ENCODE measurements around the gene CCDC136. TPM values are rescaled to one million over a fixed set of nuclear protein-coding genes. Genes with fewer than 3 reads are reported as not detected.

Gene CCDC136
- polyA plus RNA-seq, 1 donor, result 11.3 TPM

GRCh38 chr7:128865996-128866877 is 74.5 kb downstream of the CCDC136 start:
- no peaks in the 10 kb centered on the region for H3K9me3 ChIP-seq (ENCODE audit: control insufficient read depth, low read depth, low read length)
- H3K36me3 ChIP-seq (ENCODE audit: control insufficient read depth, insufficient read depth, low read length), result peaks cover 19% of the 10 kb centered on the region
- H3K27ac ChIP-seq (ENCODE audit: low read length), result no peak overlapping the region
- no peak overlapping the region for H3K4me3 ChIP-seq (ENCODE audit: low read length)
- no CpG with 5 or more reads among the region's 27 CpGs for WGBS (ENCODE audit: insufficient coverage, low lambda C conversion rate)
- H3K27me3 ChIP-seq (ENCODE audit: control insufficient read depth, insufficient read depth, low read length), result peaks cover 8% of the 10 kb centered on the region
- peaks cover 31% of the 10 kb centered on the region for H3K4me1 ChIP-seq (ENCODE audit: control insufficient read depth, insufficient read depth, low read length)
- no peak for DNase-seq

- Histone ChIP-seq H3K9me3 (ENCODE audit: control insufficient read depth, low read depth, low read length) (no peaks in the 10 kb centered on the region), H3K36me3 (ENCODE audit: control insufficient read depth, insufficient read depth, low read length) (peaks cover 19% of the 10 kb centered on the region), H3K27ac (ENCODE audit: low read length) (no peak overlapping the region), H3K4me1 (ENCODE audit: control insufficient read depth, insufficient read depth, low read length) (peaks cover 27% of the 10 kb centered on the region), H3K4me3 (ENCODE audit: low read length) (no peak overlapping the region), H3K27me3 (ENCODE audit: control insufficient read depth, insufficient read depth, low read length) (peaks cover 8% of the 10 kb centered on the region)
- DNase-seq, result no peak
- WGBS (ENCODE audit: insufficient coverage, low lambda C conversion rate), result 80% methylated on average over 1 of the region's 4 CpGs
Measured at GRCh38 chr7:128867241-128867640, 75.5 kb downstream of the CCDC136 start.

- DNase-seq, result peak in 1 of 2 donors; percentile 55
- no CpG with 5 or more reads among the region's 11 CpGs for WGBS (ENCODE audit: insufficient coverage, low lambda C conversion rate)
- Histone ChIP-seq H3K27ac (ENCODE audit: low read length) (peak overlapping the region; percentile 3), H3K9me3 (ENCODE audit: control insufficient read depth, low read depth, low read length) (no peaks in the 10 kb centered on the region), H3K27me3 (ENCODE audit: control insufficient read depth, insufficient read depth, low read length) (peaks cover 8% of the 10 kb centered on the region), H3K4me3 (ENCODE audit: low read length) (no peak overlapping the region), H3K4me1 (ENCODE audit: control insufficient read depth, insufficient read depth, low read length) (peaks cover 30% of the 10 kb centered on the region), H3K36me3 (ENCODE audit: control insufficient read depth, insufficient read depth, low read length) (peaks cover 19% of the 10 kb centered on the region)
Measured at GRCh38 chr7:128867842-128868623, 76.3 kb downstream of the CCDC136 start.

GRCh38 chr7:128868624-128869137 is 76.9 kb downstream of the CCDC136 start:
- Histone ChIP-seq H3K27ac (ENCODE audit: low read length) (peak overlapping the region; percentile 3), H3K36me3 (ENCODE audit: control insufficient read depth, insufficient read depth, low read length) (peaks cover 19% of the 10 kb centered on the region), H3K27me3 (ENCODE audit: control insufficient read depth, insufficient read depth, low read length) (peaks cover 8% of the 10 kb centered on the region), H3K9me3 (ENCODE audit: control insufficient read depth, low read depth, low read length) (no peaks in the 10 kb centered on the region), H3K4me3 (ENCODE audit: low read length) (peak overlapping the region; percentile 52), H3K4me1 (ENCODE audit: control insufficient read depth, insufficient read depth, low read length) (peaks cover 36% of the 10 kb centered on the region)
- no peak for DNase-seq
- no CpG with 5 or more reads among the region's 13 CpGs for WGBS (ENCODE audit: insufficient coverage, low lambda C conversion rate)

GRCh38 chr7:128869138-128869943 is 77.6 kb downstream of the CCDC136 start:
- DNase-seq, result peak; percentile 55 to 80
- H3K27me3 ChIP-seq (ENCODE audit: control insufficient read depth, insufficient read depth, low read length), result peaks cover 8% of the 10 kb centered on the region
- H3K27ac ChIP-seq (ENCODE audit: low read length), result peak overlapping the region; percentile 49

GRCh38 chr7:128869944-128870285 is 78.1 kb downstream of the CCDC136 start:
- H3K27ac ChIP-seq (ENCODE audit: low read length), result no peak overlapping the region
- peaks cover 8% of the 10 kb centered on the region for H3K27me3 ChIP-seq (ENCODE audit: control insufficient read depth, insufficient read depth, low read length)
- H3K4me1 ChIP-seq (ENCODE audit: control insufficient read depth, insufficient read depth, low read length), result peaks cover 43% of the 10 kb centered on the region
- H3K9me3 ChIP-seq (ENCODE audit: control insufficient read depth, low read depth, low read length), result no peaks in the 10 kb centered on the region
- DNase-seq, result no peak
- peaks cover 17% of the 10 kb centered on the region for H3K36me3 ChIP-seq (ENCODE audit: control insufficient read depth, insufficient read depth, low read length)
- H3K4me3 ChIP-seq (ENCODE audit: low read length), result no peak overlapping the region
- no CpG with 5 or more reads among the region's 30 CpGs for WGBS (ENCODE audit: insufficient coverage, low lambda C conversion rate)

More at GRCh38 chr7:128869138-128869943, 77.6 kb downstream of the CCDC136 start:
- Histone ChIP-seq H3K9me3 (ENCODE audit: control insufficient read depth, low read depth, low read length) (no peaks in the 10 kb centered on the region), H3K4me1 (ENCODE audit: control insufficient read depth, insufficient read depth, low read length) (peaks cover 40% of the 10 kb centered on the region), H3K36me3 (ENCODE audit: control insufficient read depth, insufficient read depth, low read length) (peaks cover 19% of the 10 kb centered on the region), H3K4me3 (ENCODE audit: low read length) (peak overlapping the region; percentile 52)
- no CpG with 5 or more reads among the region's 86 CpGs for WGBS (ENCODE audit: insufficient coverage, low lambda C conversion rate)

GRCh38 chr7:128871050-128871449 is 79.3 kb downstream of the CCDC136 start:
- Histone ChIP-seq H3K4me3 (ENCODE audit: low read length) (no peak overlapping the region), H3K4me1 (ENCODE audit: control insufficient read depth, insufficient read depth, low read length) (peaks cover 49% of the 10 kb centered on the region), H3K36me3 (ENCODE audit: control insufficient read depth, insufficient read depth, low read length) (peaks cover 7% of the 10 kb centered on the region), H3K9me3 (ENCODE audit: control insufficient read depth, low read depth, low read length) (no peaks in the 10 kb centered on the region), H3K27ac (ENCODE audit: low read length) (no peak overlapping the region), H3K27me3 (ENCODE audit: control insufficient read depth, insufficient read depth, low read length) (peaks cover 8% of the 10 kb centered on the region)
- WGBS (ENCODE audit: insufficient coverage, low lambda C conversion rate), result no CpG with 5 or more reads among the region's 5 CpGs
- DNase-seq, result no peak

Other genes starting within 250 kb of the CCDC136 start
- 1.6 TPM for gene GARIN1A, start 119.7 kb upstream of the CCDC136 start, polyA plus RNA-seq
- 92.5 TPM for gene CALU, start 52.6 kb upstream of the CCDC136 start, polyA plus RNA-seq
- gene OPN1SW, start 16.2 kb upstream of the CCDC136 start, polyA plus RNA-seq, result 0.18 TPM
- gene FLNC, start 38.4 kb downstream of the CCDC136 start, polyA plus RNA-seq, result 53.3 TPM
- gene ATP6V1F, start 70.9 kb downstream of the CCDC136 start, polyA plus RNA-seq, result 193 TPM
- 1.3 TPM for gene KCP, start 118.7 kb downstream of the CCDC136 start, polyA plus RNA-seq
- 5.5 TPM for gene IRF5, start 146.0 kb downstream of the CCDC136 start, polyA plus RNA-seq

Data from large intestine (tissue), 3 donors.